ENCODE measurements around the gene CHST15. TPM values are rescaled to one million over a fixed set of nuclear protein-coding genes. Genes with fewer than 3 reads are reported as not detected.

The CHST15 gene
- total RNA-seq, 2 experiments from 2014 or later: 0.09 TPM; not detected in 1

- DNase-seq (no peak), ATAC-seq (no peak)
- Mint-ChIP-seq H3K4me1 (no peaks in the 10 kb centered on the region), H3K9me3 (ENCODE audit: low read depth) (no peaks in the 10 kb centered on the region), H3K27ac (no peak overlapping the region), H3K4me3 (no peak overlapping the region), H3K27me3 (no peaks in the 10 kb centered on the region), H3K36me3 (no peaks in the 10 kb centered on the region)
- CTCF ChIA-PET: interaction anchor here (0.5 kb wide), 1 partner anchor 253 kb away, joined by 3 read pairs; no protein-coding TSS in a partner anchor
These were observed 34.8 kb upstream of the CHST15 start for GRCh38 chr10:124127965-124128810.

GRCh38 chr10:124127563-124127962 is 34.2 kb upstream of the CHST15 start:
- no peaks in the 10 kb centered on the region for H3K36me3 Mint-ChIP-seq
- no peak overlapping the region for H3K27ac Mint-ChIP-seq
- no peaks in the 10 kb centered on the region for H3K9me3 Mint-ChIP-seq (ENCODE audit: low read depth)
- no peak overlapping the region for H3K4me3 Mint-ChIP-seq
- DNase-seq (no peak), ATAC-seq (no peak)
- CTCF ChIA-PET: no interaction called here
- H3K4me1 Mint-ChIP-seq: no peaks in the 10 kb centered on the region
- no peaks in the 10 kb centered on the region for H3K27me3 Mint-ChIP-seq

GRCh38 chr10:124126983-124127385 is 33.6 kb upstream of the CHST15 start:
- Mint-ChIP-seq H3K4me1 (no peaks in the 10 kb centered on the region), H3K4me3 (no peak overlapping the region), H3K36me3 (no peaks in the 10 kb centered on the region), H3K9me3 (ENCODE audit: low read depth) (no peaks in the 10 kb centered on the region), H3K27me3 (no peaks in the 10 kb centered on the region), H3K27ac (no peak overlapping the region)
- no peak for DNase-seq
- CTCF ChIA-PET: no interaction called here
- ATAC-seq: no peak

GRCh38 chr10:124126145-124126982 is 33.0 kb upstream of the CHST15 start:
- H3K4me1 Mint-ChIP-seq: no peaks in the 10 kb centered on the region
- no peaks in the 10 kb centered on the region for H3K36me3 Mint-ChIP-seq

GRCh38 chr10:124125305-124126116 is 32.1 kb upstream of the CHST15 start:
- DNase-seq: no peak
- Mint-ChIP-seq H3K9me3 (ENCODE audit: low read depth) (no peaks in the 10 kb centered on the region), H3K4me1 (no peaks in the 10 kb centered on the region), H3K36me3 (no peaks in the 10 kb centered on the region), H3K27me3 (no peaks in the 10 kb centered on the region), H3K27ac (no peak overlapping the region), H3K4me3 (no peak overlapping the region)
- ATAC-seq: no peak
- CTCF ChIA-PET: no interaction called here

More at GRCh38 chr10:124126145-124126982, 33.0 kb upstream of the CHST15 start:
- no peak for DNase-seq
- Mint-ChIP-seq H3K27ac (no peak overlapping the region), H3K27me3 (no peaks in the 10 kb centered on the region), H3K4me3 (no peak overlapping the region), H3K9me3 (ENCODE audit: low read depth) (no peaks in the 10 kb centered on the region)
- ATAC-seq: no peak
- CTCF ChIA-PET: no interaction called here

- no peak for DNase-seq
- no peaks in the 10 kb centered on the region for H3K4me1 Mint-ChIP-seq
- no peaks in the 10 kb centered on the region for H3K9me3 Mint-ChIP-seq (ENCODE audit: low read depth)
- H3K4me3 Mint-ChIP-seq: no peak overlapping the region
- CTCF ChIA-PET: no interaction called here
- H3K27ac Mint-ChIP-seq: no peak overlapping the region
- no peaks in the 10 kb centered on the region for H3K27me3 Mint-ChIP-seq
- H3K36me3 Mint-ChIP-seq: no peaks in the 10 kb centered on the region
- ATAC-seq: no peak
These were observed 31.4 kb upstream of the CHST15 start for GRCh38 chr10:124124769-124125161.

GRCh38 chr10:124124123-124124768 is 30.8 kb upstream of the CHST15 start:
- no peak for ATAC-seq
- H3K4me1 Mint-ChIP-seq: no peaks in the 10 kb centered on the region
- no peak for DNase-seq
- H3K9me3 Mint-ChIP-seq (ENCODE audit: low read depth): no peaks in the 10 kb centered on the region
- CTCF ChIA-PET: no interaction called here
- H3K27ac Mint-ChIP-seq: no peak overlapping the region
- H3K27me3 Mint-ChIP-seq: no peaks in the 10 kb centered on the region
- H3K4me3 Mint-ChIP-seq: no peak overlapping the region
- H3K36me3 Mint-ChIP-seq: no peaks in the 10 kb centered on the region

GRCh38 chr10:124123156-124123555 is 29.8 kb upstream of the CHST15 start:
- CTCF ChIA-PET: no interaction called here
- Mint-ChIP-seq H3K9me3 (ENCODE audit: low read depth) (no peaks in the 10 kb centered on the region), H3K27ac (no peak overlapping the region), H3K27me3 (no peaks in the 10 kb centered on the region), H3K4me3 (no peak overlapping the region), H3K4me1 (no peaks in the 10 kb centered on the region), H3K36me3 (no peaks in the 10 kb centered on the region)
- ATAC-seq (no peak), DNase-seq (no peak)

- H3K27me3 Mint-ChIP-seq: no peaks in the 10 kb centered on the region
- H3K4me1 Mint-ChIP-seq: no peaks in the 10 kb centered on the region
- no peaks in the 10 kb centered on the region for H3K36me3 Mint-ChIP-seq
- DNase-seq (no peak), ATAC-seq (no peak)
- H3K4me3 Mint-ChIP-seq: no peak overlapping the region
- H3K27ac Mint-ChIP-seq: no peak overlapping the region
- H3K9me3 Mint-ChIP-seq (ENCODE audit: low read depth): no peaks in the 10 kb centered on the region
- CTCF ChIA-PET: no interaction called here
These were observed 28.8 kb upstream of the CHST15 start for GRCh38 chr10:124122211-124122610.

- ATAC-seq: no peak
- CTCF ChIA-PET: no interaction called here
- Mint-ChIP-seq H3K4me3 (no peak overlapping the region), H3K4me1 (no peaks in the 10 kb centered on the region), H3K36me3 (no peaks in the 10 kb centered on the region), H3K27ac (no peak overlapping the region), H3K27me3 (no peaks in the 10 kb centered on the region), H3K9me3 (ENCODE audit: low read depth) (no peaks in the 10 kb centered on the region)
- no peak for DNase-seq
These were observed 27.1 kb upstream of the CHST15 start for GRCh38 chr10:124120410-124121061.

- Mint-ChIP-seq H3K4me1 (no peaks in the 10 kb centered on the region), H3K4me3 (no peak overlapping the region), H3K27me3 (no peaks in the 10 kb centered on the region), H3K9me3 (ENCODE audit: low read depth) (no peaks in the 10 kb centered on the region), H3K36me3 (no peaks in the 10 kb centered on the region), H3K27ac (no peak overlapping the region)
- no peak for DNase-seq
- ATAC-seq: no peak
- CTCF ChIA-PET: no interaction called here
These were observed 26.5 kb upstream of the CHST15 start for GRCh38 chr10:124119946-124120345.

GRCh38 chr10:124119216-124119615 is 25.8 kb upstream of the CHST15 start:
- Mint-ChIP-seq H3K27me3 (peaks cover 1% of the 10 kb centered on the region), H3K4me1 (no peaks in the 10 kb centered on the region), H3K36me3 (no peaks in the 10 kb centered on the region), H3K9me3 (ENCODE audit: low read depth) (no peaks in the 10 kb centered on the region), H3K27ac (no peak overlapping the region), H3K4me3 (no peak overlapping the region)
- DNase-seq: no peak
- CTCF ChIA-PET: no interaction called here
- ATAC-seq: no peak

- Mint-ChIP-seq H3K9me3 (ENCODE audit: low read depth) (no peaks in the 10 kb centered on the region), H3K27me3 (peaks cover 4% of the 10 kb centered on the region), H3K4me1 (no peaks in the 10 kb centered on the region), H3K27ac (no peak overlapping the region), H3K36me3 (no peaks in the 10 kb centered on the region), H3K4me3 (no peak overlapping the region)
- ATAC-seq (no peak), DNase-seq (no peak)
- CTCF ChIA-PET: no interaction called here
These were observed 24.4 kb upstream of the CHST15 start for GRCh38 chr10:124117833-124118232.
